ENCODE measurements around the gene F13A1.
"Not testable (repeated sequence)": the region's sequence is repeated elsewhere in the genome, so short reads cannot be mapped to it uniquely, and the experiment has no call there.

Gene F13A1

GRCh38 chr6:6305575-6305974 is 14.9 kb downstream of the F13A1 start:
- ATAC-seq (replicated peaks) (no peak), DNase-seq (no peak)
- Mint-ChIP-seq H3K36me3 (ENCODE audit: insufficient read depth) (no peaks in the 10 kb centered on the region), H3K9me3 (no peaks in the 10 kb centered on the region), H3K4me1 (ENCODE audit: low read depth in 2 of 2) (no peaks in the 10 kb centered on the region), H3K27ac (no peak overlapping the region), H3K27me3 (peaks cover 30 to 48% of the 10 kb centered on the region in 2 donors), H3K4me3 (no peak overlapping the region)

GRCh38 chr6:6300383-6300782 is 20.1 kb downstream of the F13A1 start:
- not testable (repeated sequence) for ATAC-seq (replicated peaks); H3K4me1 Mint-ChIP-seq (ENCODE audit: low read depth in 2 of 2); DNase-seq; H3K4me3 Mint-ChIP-seq; H3K27ac Mint-ChIP-seq; H3K9me3 Mint-ChIP-seq; H3K36me3 Mint-ChIP-seq (ENCODE audit: insufficient read depth)
- peaks cover 32 to 39% of the 10 kb centered on the region in 2 donors for H3K27me3 Mint-ChIP-seq

GRCh38 chr6:6293317-6293716 is 27.1 kb downstream of the F13A1 start:
- no peaks in the 10 kb centered on the region for H3K36me3 Mint-ChIP-seq (ENCODE audit: insufficient read depth)
- ATAC-seq (replicated peaks) (no peak), DNase-seq (no peak)
- peaks cover 29 to 31% of the 10 kb centered on the region in 2 donors for H3K27me3 Mint-ChIP-seq
- H3K9me3 Mint-ChIP-seq: peaks cover 0 to 4% of the 10 kb centered on the region in 2 donors
- H3K4me1 Mint-ChIP-seq (ENCODE audit: low read depth in 2 of 2): no peaks in the 10 kb centered on the region
- no peak overlapping the region for H3K4me3 Mint-ChIP-seq
- no peak overlapping the region for H3K27ac Mint-ChIP-seq

- H3K4me3 Mint-ChIP-seq: no peak overlapping the region
- H3K27ac Mint-ChIP-seq: no peak overlapping the region
- DNase-seq (no peak), ATAC-seq (replicated peaks) (no peak)
- no peaks in the 10 kb centered on the region for H3K4me1 Mint-ChIP-seq (ENCODE audit: low read depth in 2 of 2)
- peaks cover 18 to 21% of the 10 kb centered on the region in 2 donors for H3K27me3 Mint-ChIP-seq
- H3K9me3 Mint-ChIP-seq: peaks cover 0 to 1% of the 10 kb centered on the region in 2 donors
- H3K36me3 Mint-ChIP-seq (ENCODE audit: insufficient read depth): no peaks in the 10 kb centered on the region
These were observed 33.0 kb downstream of the F13A1 start for GRCh38 chr6:6287415-6287814.

GRCh38 chr6:6285679-6286078 is 34.8 kb downstream of the F13A1 start:
- DNase-seq: no peak
- peaks cover under 1 to 3% of the 10 kb centered on the region in 2 donors for H3K27me3 Mint-ChIP-seq
- ATAC-seq (replicated peaks): no peak

GRCh38 chr6:6284221-6284966 is 36.1 kb downstream of the F13A1 start:
- Mint-ChIP-seq H3K36me3 (ENCODE audit: insufficient read depth) (no peaks in the 10 kb centered on the region), H3K4me1 (ENCODE audit: low read depth in 2 of 2) (no peaks in the 10 kb centered on the region), H3K4me3 (no peak overlapping the region), H3K27me3 (no peaks in the 10 kb centered on the region), H3K9me3 (no peaks in the 10 kb centered on the region), H3K27ac (no peak overlapping the region)
- no peak for ATAC-seq (replicated peaks)
- DNase-seq: no peak

More at GRCh38 chr6:6285679-6286078, 34.8 kb downstream of the F13A1 start:
- Mint-ChIP-seq H3K9me3 (no peaks in the 10 kb centered on the region), H3K27ac (no peak overlapping the region), H3K36me3 (ENCODE audit: insufficient read depth) (no peaks in the 10 kb centered on the region), H3K4me1 (ENCODE audit: low read depth in 2 of 2) (no peaks in the 10 kb centered on the region), H3K4me3 (no peak overlapping the region)

- no peak for ATAC-seq (replicated peaks)
- Mint-ChIP-seq H3K36me3 (ENCODE audit: insufficient read depth) (no peaks in the 10 kb centered on the region), H3K27ac (no peak overlapping the region), H3K4me1 (ENCODE audit: low read depth in 2 of 2) (no peaks in the 10 kb centered on the region), H3K9me3 (no peaks in the 10 kb centered on the region), H3K4me3 (no peak overlapping the region), H3K27me3 (peaks cover 3 to 6% of the 10 kb centered on the region in 2 donors)
- no peak for DNase-seq
These were observed 36.7 kb downstream of the F13A1 start for GRCh38 chr6:6283746-6284145.

- H3K9me3 Mint-ChIP-seq: no peaks in the 10 kb centered on the region
- DNase-seq (no peak), ATAC-seq (replicated peaks) (no peak)
- no peaks in the 10 kb centered on the region for H3K36me3 Mint-ChIP-seq (ENCODE audit: insufficient read depth)
- no peak overlapping the region for H3K27ac Mint-ChIP-seq
- peaks cover 13 to 16% of the 10 kb centered on the region in 2 donors for H3K27me3 Mint-ChIP-seq
- no peak overlapping the region for H3K4me3 Mint-ChIP-seq
- H3K4me1 Mint-ChIP-seq (ENCODE audit: low read depth in 2 of 2): no peaks in the 10 kb centered on the region
These were observed 37.7 kb downstream of the F13A1 start for GRCh38 chr6:6282716-6283115.

- ATAC-seq (replicated peaks) (no peak), DNase-seq (no peak)
- H3K9me3 Mint-ChIP-seq: no peaks in the 10 kb centered on the region
- no peak overlapping the region for H3K27ac Mint-ChIP-seq
- no peaks in the 10 kb centered on the region for H3K36me3 Mint-ChIP-seq (ENCODE audit: insufficient read depth)
- no peak overlapping the region for H3K4me3 Mint-ChIP-seq
- peaks cover 27 to 50% of the 10 kb centered on the region in 2 donors for H3K27me3 Mint-ChIP-seq
- no peaks in the 10 kb centered on the region for H3K4me1 Mint-ChIP-seq (ENCODE audit: low read depth in 2 of 2)
These were observed 43.0 kb downstream of the F13A1 start for GRCh38 chr6:6277413-6277812.

GRCh38 chr6:6270948-6271535 is 49.4 kb downstream of the F13A1 start:
- Mint-ChIP-seq H3K27me3 (peaks cover 21 to 44% of the 10 kb centered on the region in 2 donors), H3K4me3 (no peak overlapping the region), H3K4me1 (ENCODE audit: low read depth in 2 of 2) (no peaks in the 10 kb centered on the region), H3K27ac (no peak overlapping the region), H3K36me3 (ENCODE audit: insufficient read depth) (no peaks in the 10 kb centered on the region), H3K9me3 (no peaks in the 10 kb centered on the region)
- ATAC-seq (replicated peaks) (no peak), DNase-seq (no peak)

GRCh38 chr6:6260196-6260722 is 60.2 kb downstream of the F13A1 start:
- DNase-seq (no peak), ATAC-seq (replicated peaks) (no peak)
- Mint-ChIP-seq H3K4me3 (no peak overlapping the region), H3K27ac (no peak overlapping the region), H3K36me3 (ENCODE audit: insufficient read depth) (no peaks in the 10 kb centered on the region), H3K4me1 (ENCODE audit: low read depth in 2 of 2) (no peaks in the 10 kb centered on the region), H3K27me3 (peaks cover 14 to 24% of the 10 kb centered on the region in 2 donors), H3K9me3 (peaks cover 0 to 2% of the 10 kb centered on the region in 2 donors)

GRCh38 chr6:6256886-6257285 is 63.6 kb downstream of the F13A1 start:
- no peak for ATAC-seq (replicated peaks)
- Mint-ChIP-seq H3K9me3 (no peaks in the 10 kb centered on the region), H3K4me1 (ENCODE audit: low read depth in 2 of 2) (no peaks in the 10 kb centered on the region), H3K27me3 (peaks cover 12 to 34% of the 10 kb centered on the region in 2 donors), H3K36me3 (ENCODE audit: insufficient read depth) (no peaks in the 10 kb centered on the region), H3K27ac (no peak overlapping the region), H3K4me3 (no peak overlapping the region)
- no peak for DNase-seq

GRCh38 chr6:6256259-6256658 is 64.2 kb downstream of the F13A1 start:
- Mint-ChIP-seq H3K27me3 (peaks cover 15 to 40% of the 10 kb centered on the region in 2 donors), H3K9me3 (no peaks in the 10 kb centered on the region), H3K36me3 (ENCODE audit: insufficient read depth) (no peaks in the 10 kb centered on the region), H3K4me1 (ENCODE audit: low read depth in 2 of 2) (no peaks in the 10 kb centered on the region), H3K27ac (no peak overlapping the region), H3K4me3 (no peak overlapping the region)
- ATAC-seq (replicated peaks) (no peak), DNase-seq (no peak)
